ENCODE data around the gene SPATA24. TPM values are rescaled to one million over a fixed set of nuclear protein-coding genes. Genes with fewer than 3 reads are reported as not detected.

SPATA24 gene
- total RNA-seq, 4 donors from 2014 or later = 0.85 to 2.2 TPM; not detected in 2

GRCh38 chr5:139381837-139382761, 21.8 kb downstream of the SPATA24 start:
- TF ChIP-seq, protein P1, sequence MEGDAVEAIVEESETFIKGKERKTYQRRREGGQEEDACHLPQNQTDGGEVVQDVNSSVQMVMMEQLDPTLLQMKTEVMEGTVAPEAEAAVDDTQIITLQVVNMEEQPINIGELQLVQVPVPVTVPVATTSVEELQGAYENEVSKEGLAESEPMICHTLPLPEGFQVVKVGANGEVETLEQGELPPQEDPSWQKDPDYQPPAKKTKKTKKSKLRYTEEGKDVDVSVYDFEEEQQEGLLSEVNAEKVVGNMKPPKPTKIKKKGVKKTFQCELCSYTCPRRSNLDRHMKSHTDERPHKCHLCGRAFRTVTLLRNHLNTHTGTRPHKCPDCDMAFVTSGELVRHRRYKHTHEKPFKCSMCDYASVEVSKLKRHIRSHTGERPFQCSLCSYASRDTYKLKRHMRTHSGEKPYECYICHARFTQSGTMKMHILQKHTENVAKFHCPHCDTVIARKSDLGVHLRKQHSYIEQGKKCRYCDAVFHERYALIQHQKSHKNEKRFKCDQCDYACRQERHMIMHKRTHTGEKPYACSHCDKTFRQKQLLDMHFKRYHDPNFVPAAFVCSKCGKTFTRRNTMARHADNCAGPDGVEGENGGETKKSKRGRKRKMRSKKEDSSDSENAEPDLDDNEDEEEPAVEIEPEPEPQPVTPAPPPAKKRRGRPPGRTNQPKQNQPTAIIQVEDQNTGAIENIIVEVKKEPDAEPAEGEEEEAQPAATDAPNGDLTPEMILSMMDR (IDR thresholded peaks at IDR 0.05; ENCODE audit: low read depth) = no peak

- TF ChIP-seq, protein P1 (IDR thresholded peaks at IDR 0.05; ENCODE audit: low read depth) = no peak
These were observed 24.1 kb downstream of the SPATA24 start for GRCh38 chr5:139379626-139380449.

- TF ChIP-seq, protein P1 (IDR thresholded peaks at IDR 0.05; ENCODE audit: low read depth) = no peak
These were observed 24.9 kb downstream of the SPATA24 start for GRCh38 chr5:139378941-139379361.

DNA sequence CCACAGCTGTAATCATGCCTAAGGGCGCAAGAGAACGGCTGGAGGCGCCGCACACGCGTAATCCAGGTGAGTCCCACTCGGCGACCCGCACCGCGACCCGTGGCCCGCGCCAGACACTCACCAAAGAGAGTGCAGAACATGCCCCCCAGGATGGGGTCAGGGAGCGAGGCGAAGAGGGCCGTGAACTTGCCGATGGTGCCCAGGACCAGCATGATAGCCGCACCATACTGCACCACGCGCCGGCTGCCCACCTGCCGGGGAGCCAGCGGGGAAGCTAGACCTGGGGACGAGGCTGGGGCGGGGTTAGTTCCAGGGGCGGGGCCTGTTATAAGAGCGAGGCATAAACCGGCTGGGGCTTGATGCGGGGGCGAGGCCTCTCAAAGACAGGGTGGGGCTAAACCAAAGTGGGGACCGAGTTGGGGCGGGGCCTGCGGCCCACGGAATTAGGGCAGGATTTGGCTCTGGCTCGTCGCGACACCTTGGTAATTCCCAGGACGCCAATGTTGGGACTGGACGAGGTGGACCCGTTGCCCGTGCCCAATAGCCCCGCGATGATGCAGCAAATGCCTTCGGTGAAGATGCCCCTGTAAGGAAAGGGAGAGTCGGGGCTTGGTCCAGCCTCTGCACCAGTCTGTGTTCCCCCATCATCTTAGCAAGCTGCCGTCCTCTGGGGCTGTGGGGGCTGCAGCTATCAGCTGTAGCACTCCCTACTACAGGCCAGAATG, 25.6 kb downstream of the SPATA24 start:
- TF ChIP-seq, protein P1 (IDR thresholded peaks at IDR 0.05; ENCODE audit: low read depth) = no peak

- TF ChIP-seq, protein P1 (IDR thresholded peaks at IDR 0.05; ENCODE audit: low read depth) = no peak
These were observed 26.7 kb downstream of the SPATA24 start for GRCh38 chr5:139377226-139377625.

GRCh38 chr5:139376364-139376763, 27.5 kb downstream of the SPATA24 start:
- TF ChIP-seq, protein P1 (IDR thresholded peaks at IDR 0.05; ENCODE audit: low read depth) = no peak

All from subcutaneous adipose tissue (tissue), 4 donors.